Effector CD8-positive, alpha-beta T cell (primary cell): ENCODE measurements around the gene PLCH2.

Source experiments
- DNase-seq: peaks from one replicate; lab custom pipeline; 2025; lab: John Stamatoyannopoulos, UW

PLCH2 gene

GRCh38 chr1:2462819-2463218 is 13.3 kb upstream of the PLCH2 start:
- DNase-seq: no peak

DNA sequence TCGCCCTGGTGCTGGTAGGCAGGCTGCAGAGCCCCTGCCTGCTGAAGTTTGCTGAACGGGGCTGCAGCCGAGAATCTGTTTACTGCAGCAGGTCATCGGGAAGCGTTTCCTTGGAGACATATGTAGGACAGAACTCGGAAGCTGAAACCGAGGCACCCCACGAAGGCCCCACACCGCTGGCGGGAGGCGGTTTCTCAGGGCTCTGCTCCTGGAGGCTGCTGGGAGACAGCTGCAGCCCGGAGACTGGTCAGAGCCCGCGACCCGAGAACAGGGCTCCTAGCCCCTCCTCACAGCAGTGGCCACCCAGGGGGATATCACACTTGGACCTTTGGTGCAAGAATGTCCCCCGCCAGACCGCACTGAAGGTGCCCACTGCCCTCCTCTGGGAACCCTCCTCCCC is 12.7 kb upstream of the PLCH2 start:
- no peak for DNase-seq

GRCh38 chr1:2465371-2466269 is 10.5 kb upstream of the PLCH2 start:
- no peak for DNase-seq

DNA sequence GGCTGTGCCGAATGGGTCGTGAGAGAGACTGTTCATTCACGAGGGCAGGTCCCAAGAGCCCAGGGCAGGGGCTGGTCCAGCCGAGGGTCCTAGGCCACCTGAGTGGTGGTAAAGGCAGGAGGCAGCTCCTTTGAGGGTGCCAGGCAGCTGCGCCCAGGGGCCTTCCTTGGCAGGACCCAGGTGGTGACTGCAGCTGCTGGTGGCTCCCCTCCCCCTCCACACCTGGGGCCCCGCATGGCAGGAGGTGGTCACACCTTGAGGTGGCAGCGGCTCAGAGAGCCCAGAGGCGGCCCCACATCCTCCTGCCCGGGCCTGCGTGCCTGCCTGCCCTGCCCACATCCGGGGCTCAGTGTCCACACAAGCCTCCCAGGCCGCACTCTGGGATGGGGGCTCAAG is 9.8 kb upstream of the PLCH2 start:
- no peak for DNase-seq

DNA sequence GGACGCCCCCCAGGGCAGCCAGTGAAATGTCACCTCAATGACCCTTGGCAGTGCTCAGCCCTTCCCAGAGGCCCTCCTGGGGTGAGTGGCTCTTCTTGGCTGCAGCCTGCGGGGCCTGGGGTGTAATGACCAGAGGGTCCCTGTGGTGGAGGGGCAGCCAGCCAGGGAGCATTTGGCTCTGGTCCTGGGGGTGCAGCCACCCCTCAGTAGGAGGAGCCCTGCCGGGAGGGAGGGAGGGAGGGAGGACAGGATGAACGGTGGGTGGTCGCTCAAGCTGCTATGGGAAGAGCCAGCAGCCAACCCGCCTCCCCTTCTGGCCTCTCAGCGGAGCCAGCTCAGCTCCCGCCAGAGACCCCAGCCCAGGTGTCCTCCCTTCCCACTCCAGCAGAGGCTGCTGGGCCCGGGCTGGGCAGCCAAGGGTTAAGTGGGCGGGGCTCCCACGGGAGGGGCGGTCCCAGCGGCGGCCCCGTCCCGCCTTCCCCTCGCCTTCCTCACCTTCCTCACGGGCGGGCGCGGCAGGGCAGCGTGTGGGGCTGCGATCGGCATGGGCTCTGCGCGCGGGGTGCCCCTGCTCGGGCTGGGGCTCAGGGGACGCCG is 9.0 kb upstream of the PLCH2 start:
- no peak for DNase-seq

- DNase-seq: peak; percentile 27
Measured at GRCh38 chr1:2468041-2468472, 8.0 kb upstream of the PLCH2 start.

DNA sequence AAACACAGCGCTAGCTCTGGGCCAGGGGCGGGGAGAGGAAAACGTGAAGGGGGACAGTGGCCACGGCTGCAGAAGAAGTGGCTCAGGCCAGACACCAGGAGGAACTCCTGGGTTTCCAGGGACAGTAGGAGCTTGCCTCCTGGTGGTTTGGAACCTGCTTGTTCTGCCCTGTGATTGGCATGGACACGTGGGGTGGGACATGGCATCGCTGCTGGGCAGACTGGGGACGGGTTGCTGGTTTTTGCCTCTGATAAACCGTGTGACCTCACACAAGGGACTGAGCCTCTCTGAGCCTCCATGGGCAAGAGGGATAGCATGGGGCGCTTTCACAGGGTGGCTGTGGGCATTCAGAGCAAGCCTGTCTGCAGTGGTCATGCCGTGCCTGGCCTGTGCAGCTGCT is 7.5 kb upstream of the PLCH2 start:
- no peak for DNase-seq

DNA sequence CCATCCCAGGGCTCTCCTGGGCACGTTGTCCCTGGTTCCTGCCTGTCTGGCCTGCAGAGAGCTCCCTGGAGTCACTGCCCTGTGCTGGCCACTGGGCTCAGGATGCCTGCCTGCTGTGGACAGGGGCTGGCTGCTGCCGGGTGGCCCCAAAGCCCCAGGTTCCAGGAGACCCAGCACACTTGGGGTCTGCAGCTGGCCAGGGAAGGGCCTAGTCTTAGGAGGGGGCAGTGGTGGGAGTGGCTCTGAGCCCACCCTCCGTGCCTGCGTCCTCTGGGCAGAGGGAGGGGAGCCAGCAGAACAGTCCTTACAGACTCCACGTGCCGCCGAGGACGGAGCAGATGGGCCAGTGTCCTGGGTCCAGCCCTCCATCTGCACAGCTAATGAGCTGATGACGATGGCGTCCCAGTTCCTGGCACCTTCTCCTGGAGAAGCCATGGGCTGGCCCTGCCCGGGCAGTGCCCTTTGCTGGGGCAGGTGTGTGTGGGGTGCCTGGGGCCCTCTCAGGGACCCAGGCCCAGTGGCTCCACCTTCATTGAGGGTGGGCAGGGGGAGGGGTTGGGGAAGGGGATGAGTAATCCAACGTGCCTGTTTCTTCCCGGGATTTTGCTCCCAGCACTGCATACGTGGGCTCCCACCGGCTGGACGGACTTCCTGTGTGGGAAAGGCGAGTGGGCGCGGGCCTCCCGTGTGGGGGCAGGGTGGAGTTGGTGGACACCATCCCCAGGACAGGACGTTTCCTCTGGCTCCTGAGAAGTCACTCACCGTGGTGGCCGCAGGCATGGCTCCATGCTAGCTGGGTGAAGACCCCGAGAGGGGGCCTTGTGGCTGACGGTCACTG is 6.8 kb upstream of the PLCH2 start:
- DNase-seq: no peak

DNA sequence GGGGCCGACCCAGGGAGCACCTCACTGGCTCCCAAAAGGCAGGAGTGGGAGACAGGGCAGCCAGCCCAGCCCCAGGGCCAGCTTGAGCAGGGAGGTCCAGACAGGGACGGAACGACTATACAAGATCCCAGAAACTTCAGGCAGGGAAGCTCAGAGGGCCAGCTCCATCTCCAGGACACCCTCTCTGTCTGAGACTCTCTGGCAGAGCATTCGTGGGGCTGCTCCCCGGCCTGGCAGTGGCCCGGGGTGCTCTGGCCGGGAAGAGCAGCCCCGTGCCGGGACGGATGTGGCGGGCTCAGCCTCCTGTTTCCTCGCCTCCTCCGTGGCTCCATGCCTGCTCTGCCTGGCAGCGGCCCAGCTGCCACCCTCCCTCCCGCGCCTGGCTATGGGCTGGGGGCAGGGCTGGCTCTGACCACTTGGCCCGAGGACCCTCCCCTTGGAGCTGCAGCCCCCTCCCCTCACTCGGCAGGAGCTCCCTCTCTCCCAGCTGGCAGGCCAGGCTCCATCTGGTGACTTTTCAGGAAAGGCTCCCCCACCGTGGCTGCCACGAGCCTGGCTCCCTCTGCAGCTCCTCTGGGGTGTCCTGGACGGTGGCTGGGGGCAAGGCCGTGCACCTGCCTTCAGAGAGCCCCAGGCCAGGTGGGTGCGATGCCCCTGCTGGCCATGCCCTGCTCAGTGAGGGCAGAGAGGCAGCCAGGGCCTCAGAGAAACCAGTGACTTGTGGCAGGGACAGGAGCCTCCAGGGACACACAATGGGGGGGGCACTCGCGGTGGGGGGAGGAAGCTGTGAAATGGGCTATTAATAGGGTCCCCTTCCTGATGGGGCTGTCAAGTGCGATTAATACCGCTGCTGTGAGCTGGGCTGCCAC is 5.6 kb upstream of the PLCH2 start:
- no peak for DNase-seq

GRCh38 chr1:2471159-2471471 is 5.0 kb upstream of the PLCH2 start:
- DNase-seq: no peak

DNA sequence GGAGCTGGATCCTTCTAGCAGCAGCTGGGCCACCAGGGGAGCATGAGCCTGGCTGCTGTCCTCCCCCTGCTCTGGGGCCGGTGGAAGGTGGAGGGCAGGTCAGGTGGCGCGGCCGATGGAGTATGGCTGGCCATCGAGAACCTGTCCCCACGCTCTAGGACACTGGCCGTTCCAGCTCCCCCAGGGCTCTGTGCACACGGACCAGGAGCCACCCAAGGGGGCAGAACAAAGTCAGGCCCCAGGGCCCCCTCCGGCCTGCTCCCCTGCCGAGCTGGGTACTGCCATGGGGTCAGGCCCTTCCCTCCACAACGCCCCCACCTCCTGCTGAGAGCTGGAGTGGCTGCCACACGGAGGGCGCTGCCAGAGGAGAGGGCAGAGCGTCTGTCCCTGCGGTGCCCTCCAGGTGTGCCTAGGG is 4.5 kb upstream of the PLCH2 start:
- no peak for DNase-seq

GRCh38 chr1:2472109-2472508 is 4.0 kb upstream of the PLCH2 start:
- DNase-seq: no peak

GRCh38 chr1:2472561-2473177 is 3.4 kb upstream of the PLCH2 start:
- DNase-seq: no peak

GRCh38 chr1:2473198-2473597 is 2.9 kb upstream of the PLCH2 start:
- no peak for DNase-seq

GRCh38 chr1:2474104-2474844 is 1.8 kb upstream of the PLCH2 start:
- no peak for DNase-seq

DNA sequence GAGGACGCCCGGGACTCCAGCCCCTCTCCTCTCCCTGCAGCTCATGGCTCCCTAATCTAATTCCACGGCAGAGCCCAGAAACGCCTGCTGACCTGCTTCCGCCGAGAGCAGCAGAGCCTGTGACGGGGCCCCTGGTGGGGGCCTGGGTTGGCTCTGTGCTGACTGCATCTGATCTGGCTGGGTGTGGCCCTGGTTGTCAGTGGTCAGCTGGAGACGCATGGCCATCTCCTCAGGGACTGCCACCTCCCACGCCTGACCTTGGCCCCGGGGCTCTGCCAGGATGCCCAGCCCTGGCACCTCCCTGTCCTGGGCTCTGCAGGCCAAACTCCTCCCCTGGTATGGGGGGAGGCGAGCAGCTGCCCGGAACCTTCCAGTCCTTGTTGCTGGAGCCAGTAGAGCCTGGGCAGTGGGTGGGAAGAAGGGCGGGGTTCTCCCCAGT is 1.1 kb upstream of the PLCH2 start:
- no peak for DNase-seq

DNA sequence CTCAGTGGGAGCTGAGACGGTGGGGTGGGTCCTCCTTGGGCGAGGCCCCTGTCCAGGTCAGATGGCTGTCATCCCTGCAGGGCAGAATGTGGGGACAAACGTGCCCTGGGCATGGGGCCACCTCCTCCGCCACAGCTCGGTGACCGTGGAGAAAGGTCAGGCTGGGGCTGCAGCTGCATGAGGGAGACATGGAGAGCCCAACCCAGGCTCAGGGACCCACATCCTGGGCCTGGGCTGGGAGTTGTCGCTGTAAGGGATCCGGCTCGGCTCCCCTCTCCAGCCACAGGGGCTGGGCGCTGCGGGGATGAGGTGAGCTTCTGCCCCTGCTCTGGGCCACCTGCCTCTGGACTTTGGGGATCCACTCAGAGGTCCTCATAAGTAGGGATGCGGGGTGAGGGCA is 518 bp upstream of the PLCH2 start:
- DNase-seq: no peak

- no peak for DNase-seq
Measured at GRCh38 chr1:2477309-2477708, 1.2 kb downstream of the PLCH2 start.

DNA sequence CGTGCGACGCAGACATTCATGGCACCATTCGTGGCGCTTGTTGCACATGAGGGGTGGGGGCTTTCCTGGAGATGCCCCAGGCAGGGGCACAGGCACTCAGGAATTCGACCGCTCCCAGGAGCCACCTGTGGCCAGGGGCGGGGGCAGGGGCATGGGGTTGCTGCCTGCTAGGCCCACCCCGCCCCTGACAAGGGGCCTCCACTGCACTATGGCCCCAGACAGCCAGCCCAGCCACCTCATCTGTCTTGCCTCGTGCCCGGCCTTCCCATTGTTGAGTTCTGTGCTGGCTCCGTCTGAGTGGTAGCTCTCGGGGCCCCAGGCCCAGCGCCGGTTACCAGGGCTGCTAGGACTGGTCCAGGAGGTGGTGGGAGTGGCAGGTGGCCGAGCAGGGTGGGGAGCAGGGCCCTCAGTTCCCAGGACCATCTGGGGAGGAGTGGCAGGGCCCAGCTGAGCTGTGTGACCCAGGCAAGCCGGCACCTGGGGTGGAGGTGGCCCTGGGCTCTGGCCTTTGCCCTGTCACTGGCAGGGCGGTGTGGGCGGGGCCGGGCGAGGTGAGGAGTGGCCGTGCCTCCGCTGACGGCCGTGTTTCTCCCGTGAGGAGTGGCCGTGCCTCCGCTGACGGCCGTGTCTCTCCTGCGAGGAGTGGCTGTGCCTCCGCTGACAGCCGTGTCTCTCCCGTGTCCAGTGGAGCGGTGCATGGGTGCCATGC is 1.9 kb downstream of the PLCH2 start:
- no peak for DNase-seq

- DNase-seq: no peak
Measured at GRCh38 chr1:2479186-2479585, 3.1 kb downstream of the PLCH2 start.
